HS-27A (cell line): Measurements from ENCODE around the gene FOXE1.

Experiments used
- DNase-seq: peaks from one replicate; pipeline ENCODE4 v3.0.0-alpha.2; 2012; ENCODE audit warnings: low read depth, missing footprints

Gene FOXE1

DNA sequence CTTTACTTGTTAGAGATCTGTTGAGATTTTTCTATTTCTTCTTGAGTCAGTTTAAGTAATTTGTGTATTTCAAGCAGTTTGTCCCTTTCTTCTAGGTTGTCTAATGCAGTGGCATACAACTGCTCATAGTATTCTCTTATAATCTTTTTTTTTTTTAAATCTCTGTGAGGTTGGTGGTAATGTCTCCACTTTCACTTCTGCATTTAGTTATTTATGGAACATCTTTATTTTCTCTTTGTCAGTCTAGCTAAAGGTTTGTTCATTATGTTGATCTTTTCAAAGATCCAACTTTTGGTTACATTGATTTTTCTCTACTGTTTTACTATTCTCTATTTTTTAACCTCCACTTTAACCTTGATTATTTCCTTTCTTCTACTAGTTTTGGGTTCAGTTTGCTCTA is 13.8 kb downstream of the FOXE1 start:
- no peak for DNase-seq

DNA sequence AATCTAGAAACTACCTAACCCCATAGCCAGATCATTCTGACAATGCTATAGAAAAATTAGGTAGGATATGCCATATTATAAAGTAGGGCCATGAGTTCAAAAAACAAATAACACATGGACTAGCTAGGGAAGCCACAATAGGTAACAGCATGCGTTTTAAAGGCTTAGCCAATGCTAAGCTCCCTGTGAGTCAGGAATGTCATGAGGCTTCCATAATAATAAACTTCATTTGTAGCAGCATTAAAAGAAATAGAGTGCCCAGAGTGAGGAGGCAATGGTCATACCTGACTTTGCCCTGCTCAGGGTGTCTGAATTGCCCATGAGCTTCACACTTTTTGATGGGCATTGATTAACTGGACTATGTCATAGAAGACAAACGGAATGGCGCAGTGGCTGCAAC is 15.8 kb downstream of the FOXE1 start:
- no peak for DNase-seq

DNA sequence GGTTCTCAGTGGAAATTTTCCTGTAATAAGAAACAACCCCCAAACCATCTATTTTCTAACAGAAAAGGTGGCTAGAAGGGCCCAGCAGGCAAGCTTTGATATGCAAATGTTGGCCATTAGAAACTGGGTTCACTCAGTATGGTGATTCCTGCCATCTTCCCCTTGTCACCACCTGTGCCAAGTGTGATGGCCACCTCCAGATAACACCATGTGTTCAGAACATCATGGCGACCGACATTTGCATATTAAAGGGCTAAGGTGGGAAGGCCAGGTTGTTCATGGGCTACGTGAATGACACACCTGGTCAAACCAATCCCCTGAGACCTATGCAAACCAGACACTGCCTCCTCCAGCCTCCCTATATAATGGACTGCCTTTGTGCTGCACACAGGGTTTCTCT is 20.4 kb downstream of the FOXE1 start:
- DNase-seq = no peak

DNA sequence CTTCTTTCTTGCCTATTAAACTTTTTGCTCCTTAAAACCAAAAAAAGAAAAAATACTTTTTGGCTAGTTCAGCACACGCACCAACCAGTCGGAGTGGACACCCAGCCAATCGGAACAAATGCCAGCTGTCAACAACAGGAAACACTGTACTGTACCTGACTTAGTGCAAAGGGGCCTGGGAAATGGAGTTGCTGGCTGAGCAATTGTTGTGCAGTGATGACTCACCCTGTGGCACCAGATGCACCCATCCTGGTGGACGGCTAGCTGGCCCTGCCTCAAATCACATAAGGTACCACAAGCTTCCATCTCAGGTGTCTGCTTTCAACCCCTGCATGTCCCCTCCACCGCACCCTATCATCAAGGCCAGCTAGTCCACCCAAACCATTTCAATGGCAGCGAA is 20.9 kb downstream of the FOXE1 start:
- no peak for DNase-seq

DNA sequence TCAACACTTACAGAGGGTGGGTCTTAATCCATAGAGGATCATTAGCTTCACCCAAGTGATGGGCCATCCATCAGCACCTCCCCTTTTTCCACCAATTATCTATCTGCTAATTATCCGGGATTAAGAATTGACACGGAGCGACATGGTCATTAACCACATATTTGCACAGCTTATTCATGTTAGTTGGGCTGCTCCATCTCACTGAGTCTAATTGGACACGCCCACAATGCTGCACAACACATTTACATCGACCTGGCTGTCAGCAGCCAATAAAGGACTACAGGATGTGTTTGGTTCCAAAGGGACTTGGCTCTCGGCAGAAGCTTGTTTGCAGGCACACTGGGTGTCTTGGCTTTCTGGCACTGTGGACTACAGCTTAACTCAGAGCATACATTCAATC is 21.6 kb downstream of the FOXE1 start:
- DNase-seq = no peak

DNA sequence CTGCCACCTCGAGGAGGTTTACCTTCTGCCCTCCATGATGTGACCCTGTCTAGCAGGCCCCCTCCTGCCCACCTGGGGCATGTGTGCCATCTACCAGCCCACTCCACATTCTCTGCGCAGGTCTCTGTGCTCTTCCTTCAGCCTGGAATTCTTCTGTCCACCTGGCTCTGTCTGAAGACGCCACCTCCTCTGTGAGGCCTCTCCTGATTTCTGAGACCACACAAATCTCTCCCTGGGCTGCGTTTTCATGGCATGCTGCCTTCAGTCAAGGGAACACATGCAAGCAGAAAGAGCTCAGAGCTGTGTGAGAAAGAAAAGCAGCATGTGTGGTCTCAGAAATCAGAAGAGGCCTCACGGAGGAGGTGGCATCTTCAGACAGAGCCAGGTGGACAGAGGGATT is 22.1 kb downstream of the FOXE1 start:
- DNase-seq = no peak

DNA sequence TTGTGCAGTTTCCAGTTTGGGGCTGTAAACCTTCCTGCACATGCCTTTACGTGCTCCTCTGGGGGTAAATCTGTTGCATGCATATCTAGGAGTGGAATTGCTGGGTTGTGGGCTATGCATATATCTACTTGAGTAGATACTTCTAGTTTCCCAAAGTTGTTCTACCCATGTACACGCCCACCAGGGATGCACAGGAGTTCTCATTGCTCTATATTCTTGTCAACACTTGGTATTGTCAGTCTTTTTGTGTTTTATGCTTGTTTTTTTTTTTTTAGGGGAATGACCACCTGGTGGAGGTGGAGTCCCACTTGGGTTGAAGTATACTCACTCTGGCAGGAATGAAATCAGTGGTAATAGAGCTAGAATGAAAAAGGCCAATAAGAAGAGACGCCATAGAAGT is 23.0 kb downstream of the FOXE1 start:
- no peak for DNase-seq

DNA sequence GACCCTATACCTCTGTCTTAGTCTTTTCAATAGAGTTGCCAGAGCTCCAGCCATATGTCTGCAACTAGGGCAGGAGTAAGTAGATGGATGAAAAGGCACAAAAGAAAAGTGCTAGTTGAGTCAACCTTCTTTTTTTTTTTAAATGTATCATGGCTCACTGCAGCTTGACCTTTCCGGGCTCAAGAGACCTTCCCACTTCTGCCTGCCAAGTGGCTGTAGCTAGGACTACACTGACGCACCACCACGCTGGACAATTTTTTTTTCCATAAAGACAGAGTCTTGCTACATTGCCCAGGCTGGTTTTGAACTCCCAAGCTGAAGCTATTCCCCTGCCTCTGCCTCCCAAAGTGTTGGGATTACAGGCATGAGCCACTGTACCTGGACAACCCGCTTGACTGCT is 27.3 kb downstream of the FOXE1 start:
- no peak for DNase-seq

DNA sequence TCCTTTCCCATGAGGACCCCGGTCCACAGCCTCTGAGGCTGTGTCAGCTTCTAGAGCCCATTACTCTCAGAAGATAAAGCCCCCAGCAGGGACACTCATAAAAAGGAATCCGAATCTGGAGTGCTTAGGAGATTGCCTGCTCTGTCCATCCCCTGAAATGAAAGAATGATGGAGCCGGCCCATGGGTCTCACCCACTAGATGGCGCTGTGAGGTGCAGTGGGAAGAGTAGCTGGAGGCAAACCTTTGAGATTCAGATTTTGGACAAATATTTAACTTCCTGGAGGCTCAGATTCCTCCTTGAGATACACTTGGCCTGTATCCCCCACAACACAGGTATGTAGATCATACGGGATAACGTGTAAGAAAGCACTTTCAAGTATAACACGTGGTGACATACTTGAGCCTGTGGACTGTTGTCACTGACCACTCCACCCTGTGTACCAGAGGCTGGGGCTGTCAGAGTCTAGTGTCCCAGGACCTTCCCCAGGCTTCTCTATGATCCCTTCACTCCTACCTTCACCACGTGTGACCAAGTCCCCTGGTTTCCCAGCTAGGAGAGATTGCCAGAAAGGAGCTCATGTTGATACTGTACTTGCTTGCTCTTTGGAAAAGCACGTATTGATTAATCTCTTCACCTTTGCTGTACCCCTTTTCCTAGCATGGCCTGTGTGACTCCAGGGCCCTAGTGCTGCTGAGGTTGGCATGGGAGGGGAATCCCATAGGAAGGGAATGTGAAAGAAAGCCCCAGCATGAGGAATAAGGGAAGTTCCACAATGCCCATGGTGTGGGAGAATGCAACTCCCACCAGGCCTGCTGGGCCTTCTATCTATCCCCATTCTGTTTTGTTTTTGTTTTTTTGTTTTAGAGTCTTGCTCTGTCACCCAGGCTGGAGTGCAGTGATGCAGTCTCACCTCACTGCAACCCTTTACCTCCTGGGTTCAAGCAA is 37.2 kb downstream of the FOXE1 start:
- DNase-seq = no peak

DNA sequence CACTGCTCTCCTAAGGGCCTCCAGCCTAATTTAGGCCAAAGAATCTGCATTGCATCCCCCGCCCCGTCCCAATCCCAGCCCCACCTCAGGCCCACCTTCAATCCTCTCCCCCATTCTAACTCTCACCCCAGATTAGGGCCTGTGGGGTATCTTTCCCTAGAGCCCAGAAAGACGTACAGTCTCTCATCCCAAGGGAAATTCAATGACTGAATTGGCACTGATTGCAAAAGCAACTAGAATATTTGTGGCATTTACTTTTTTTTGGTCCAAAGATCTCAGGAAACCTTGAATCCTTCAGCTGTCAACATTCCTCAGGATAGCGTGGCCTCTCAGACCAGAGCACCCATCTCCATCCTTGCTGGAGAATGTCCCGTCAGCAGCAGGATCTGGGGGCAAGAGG is 38.7 kb downstream of the FOXE1 start:
- no peak for DNase-seq

DNA sequence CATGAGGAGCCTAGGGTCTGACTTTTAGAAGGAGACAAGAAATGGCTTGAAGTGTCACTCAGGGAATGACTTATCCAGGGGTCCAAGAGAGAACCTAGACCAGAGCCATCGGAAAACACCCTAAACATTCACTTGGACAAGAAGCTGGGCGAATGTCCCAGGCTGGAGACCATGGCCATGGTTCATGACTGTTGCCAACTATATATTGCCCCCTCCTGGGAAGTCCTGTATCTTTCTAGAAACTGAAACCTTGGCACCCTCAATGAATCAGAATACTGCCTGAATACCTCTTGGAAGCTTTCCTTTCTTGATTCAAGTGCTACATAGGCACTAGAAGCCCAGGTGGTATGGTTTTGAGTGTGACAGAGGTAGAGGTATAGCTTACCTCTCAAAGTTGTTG is 39.4 kb downstream of the FOXE1 start:
- no peak for DNase-seq

DNA sequence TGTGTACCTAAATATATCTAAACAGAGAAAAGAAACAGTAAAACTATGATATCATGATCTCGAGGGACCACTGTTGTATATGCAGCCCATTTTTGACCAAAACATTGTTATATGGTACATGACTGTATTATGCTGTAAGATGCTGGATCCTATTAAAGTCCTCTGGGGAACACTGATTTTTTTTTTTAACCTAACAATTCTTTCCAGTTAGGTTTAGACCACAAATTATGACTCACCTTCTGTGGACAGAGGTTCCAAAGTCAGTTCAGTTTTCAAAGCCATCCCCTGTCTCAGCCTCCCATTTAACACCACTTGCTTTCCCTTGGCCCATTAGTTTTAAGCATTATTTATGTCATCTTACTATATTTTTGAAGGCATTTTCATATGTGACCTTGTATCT is 42.2 kb downstream of the FOXE1 start:
- no peak for DNase-seq

DNA sequence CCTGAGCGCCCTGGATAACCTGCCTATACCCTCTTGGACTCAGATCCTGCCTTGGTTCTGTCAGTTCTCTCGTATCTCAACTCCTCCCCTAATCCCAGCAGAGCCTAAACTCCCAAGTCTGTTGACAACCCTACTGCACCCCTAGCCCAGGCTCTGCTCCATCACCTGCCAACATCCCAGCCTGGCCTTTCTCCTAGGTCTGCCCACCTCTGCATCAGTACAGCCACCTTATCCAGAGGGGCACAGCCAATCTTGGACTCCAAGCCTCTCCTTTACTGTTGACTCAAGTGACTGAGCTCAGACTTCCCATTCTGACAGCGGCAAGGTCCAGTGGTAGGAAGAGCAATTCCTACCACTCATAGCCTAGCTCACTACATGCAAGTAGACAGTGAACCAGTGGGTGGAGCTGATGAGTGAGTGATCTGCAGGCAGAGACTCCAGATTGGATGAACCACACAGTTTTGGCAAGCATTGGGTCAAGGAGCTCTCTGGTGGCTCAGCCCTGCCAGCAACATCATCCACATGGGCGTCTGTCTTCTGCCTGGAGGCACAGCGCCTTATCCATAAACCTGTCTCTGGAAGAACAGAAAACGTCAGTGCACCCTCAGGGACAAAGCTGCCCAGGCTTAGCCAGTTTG is 42.8 kb downstream of the FOXE1 start:
- no peak for DNase-seq

DNA sequence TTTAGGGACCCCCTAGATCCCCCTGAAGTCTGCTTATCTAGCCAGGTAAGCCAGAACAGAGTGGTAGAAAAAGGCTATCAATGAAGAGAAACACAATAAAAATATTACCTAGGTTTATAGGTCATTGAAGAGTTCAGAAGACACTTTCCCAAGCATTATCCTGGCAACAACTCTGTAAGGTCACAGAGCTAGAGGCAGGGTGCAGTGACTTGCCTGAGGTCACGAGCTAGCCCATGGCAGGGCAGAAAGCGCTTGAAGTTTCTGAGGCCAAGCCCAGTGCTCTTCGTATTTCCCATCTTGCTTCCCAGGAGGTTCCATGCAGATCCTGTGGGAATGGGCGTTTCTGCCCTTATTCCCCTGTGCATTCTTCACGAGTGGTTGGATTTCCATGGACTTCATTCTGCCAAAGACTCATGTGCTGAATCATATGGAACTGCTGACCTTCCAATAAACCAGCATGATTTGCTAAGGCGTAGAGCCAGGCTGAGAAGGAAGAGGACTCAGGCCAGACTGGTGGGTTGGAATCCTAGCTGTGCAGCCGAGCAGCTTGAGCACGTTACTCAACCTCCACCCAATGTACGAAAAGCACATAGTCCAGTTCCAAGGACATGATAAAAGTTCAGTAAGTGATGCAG is 47.2 kb downstream of the FOXE1 start:
- peak; percentile 81 for DNase-seq

DNA sequence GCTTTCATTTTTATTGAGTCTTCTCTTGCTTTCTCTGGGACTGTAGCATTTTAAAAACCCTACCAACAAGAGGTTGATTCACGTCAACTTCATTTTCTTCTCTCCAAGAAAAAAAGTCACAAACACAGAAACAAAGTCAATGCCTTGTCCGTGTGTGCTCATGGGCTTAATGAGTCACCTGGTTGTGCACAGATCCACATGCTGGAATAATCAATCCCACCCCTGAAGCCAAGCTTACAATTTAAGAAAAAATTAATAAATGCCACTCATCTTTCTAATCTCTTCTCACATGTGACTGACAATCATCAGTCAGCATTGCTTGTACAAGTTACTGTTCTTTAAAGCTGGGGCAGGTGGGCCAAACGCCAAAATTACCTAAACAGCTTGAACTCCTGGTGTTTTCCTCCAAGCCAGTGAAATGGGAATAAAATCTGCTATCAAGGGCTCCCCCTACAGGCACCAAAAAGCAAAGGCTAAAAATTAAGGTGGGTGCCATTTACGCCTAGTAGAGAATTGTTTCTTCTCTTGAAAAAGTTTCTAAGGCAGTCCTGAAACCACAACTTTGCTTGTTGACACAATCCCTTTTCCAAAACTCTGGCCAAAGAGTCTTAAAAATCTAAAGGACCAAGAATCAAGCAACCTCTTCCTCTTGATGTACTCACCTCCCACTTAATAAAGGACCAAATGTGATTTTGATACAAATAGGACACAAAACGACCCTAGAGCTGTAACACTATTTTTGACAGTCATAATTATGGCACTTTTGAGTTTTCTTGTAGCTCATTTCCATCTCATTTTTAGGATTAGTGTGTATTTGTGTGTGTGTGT is 47.9 kb downstream of the FOXE1 start:
- DNase-seq = peak; percentile 62

DNA sequence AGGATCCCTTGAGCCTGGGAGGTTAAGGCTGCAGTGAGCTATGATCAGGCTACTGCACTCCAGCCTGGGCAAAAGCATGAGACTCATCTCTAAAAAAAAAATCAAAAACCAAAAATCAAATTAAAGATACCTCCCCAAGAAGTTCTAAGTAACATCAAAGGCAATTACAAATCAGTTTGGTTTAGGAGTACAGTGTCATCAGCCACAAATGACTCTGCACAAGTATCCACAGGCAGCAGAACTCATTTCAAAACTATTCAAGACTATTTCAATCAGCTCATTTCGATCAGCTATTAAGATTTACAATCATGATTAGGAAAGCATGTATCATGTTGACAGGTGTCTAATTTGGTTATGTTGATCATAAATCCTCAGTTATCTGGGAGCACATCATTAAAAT is 50.2 kb downstream of the FOXE1 start:
- no peak for DNase-seq

DNA sequence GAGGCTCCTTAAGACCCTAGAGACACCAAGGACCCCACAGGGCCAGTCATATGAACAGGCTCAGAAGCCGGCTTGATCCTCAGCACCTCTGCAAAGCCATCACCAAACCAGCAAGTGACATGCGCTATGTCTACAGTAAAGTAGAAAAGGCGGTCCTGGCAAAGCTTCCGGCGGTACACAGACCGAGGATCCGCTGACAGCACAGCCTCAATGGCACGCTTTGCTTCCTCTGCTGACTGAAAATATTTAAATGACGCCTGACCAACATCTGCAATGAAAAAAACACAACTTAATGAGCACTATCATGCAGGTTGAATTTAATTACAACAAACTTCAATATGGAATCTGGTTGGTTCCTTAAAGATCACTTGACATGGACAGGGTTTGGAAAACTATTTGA is 51.7 kb downstream of the FOXE1 start:
- DNase-seq = no peak

DNA sequence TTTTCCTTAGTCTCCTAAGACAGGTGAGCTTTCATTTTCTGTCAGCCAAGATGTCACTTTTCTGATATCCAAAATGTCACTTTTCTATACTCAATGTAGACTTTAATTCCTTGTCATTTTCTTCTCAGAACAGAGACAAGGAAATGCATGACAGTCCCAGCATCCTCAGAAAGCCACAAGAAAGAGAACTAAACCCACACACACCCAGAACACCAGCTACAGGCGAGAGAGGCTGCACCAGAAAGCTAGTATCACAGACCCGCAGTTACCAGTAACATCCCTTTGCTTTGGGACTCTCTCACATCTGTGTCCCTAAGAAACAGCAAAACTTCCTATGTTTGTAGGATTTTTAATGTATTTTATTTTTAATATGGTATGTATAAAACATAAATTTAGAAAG is 52.2 kb downstream of the FOXE1 start:
- DNase-seq = no peak
